ENCODE measurements around the gene KRT84.

GRCh38 chr12:52369211-52369610, 16.2 kb downstream of the KRT84 start:
- TF ChIP-seq CTCF (IDR thresholded peaks at IDR 0.05) (no peak), POLR2A (IDR thresholded peaks at IDR 0.05) (no peak), POLR2AphosphoS5 (IDR thresholded peaks at IDR 0.05) (no peak), EP300 (IDR thresholded peaks at IDR 0.05) (no peak)

Measured in sigmoid colon (tissue), 4 donors.